Renal pelvis (tissue), 4 donors: ENCODE data around the gene PTPN3. TPM values are rescaled to one million over a fixed set of nuclear protein-coding genes. Genes with fewer than 3 reads are reported as not detected.

Source experiments
- DNase-seq: peaks from one replicate; pipeline ENCODE4 v3.0.0-alpha.2; 2013
- polyA plus RNA-seq, 3 donors: library from polyadenylated mRNA; unstranded; fragments of 120-200 nt; gene quantifications; one replicate each; pipeline ENCODE4 v1.2.1, GENCODE V29; 2013; ENCODE audit not compliant: insufficient read length in 3 of 3

The PTPN3 gene
- polyA plus RNA-seq, 3 donors: 44.8 to 66.0 (median 51.2) TPM

GRCh38 chr9:109478665-109479380 is 19.3 kb downstream of the PTPN3 start:
- no peak for DNase-seq

- no peak for DNase-seq
Measured at GRCh38 chr9:109478051-109478563, 20.0 kb downstream of the PTPN3 start.

GRCh38 chr9:109477258-109478050 is 20.7 kb downstream of the PTPN3 start:
- peak; percentile 88 for DNase-seq

- DNase-seq: no peak
Measured at GRCh38 chr9:109476642-109477257, 21.4 kb downstream of the PTPN3 start.

- DNase-seq: no peak
Measured at GRCh38 chr9:109475526-109475925, 22.6 kb downstream of the PTPN3 start.

GRCh38 chr9:109474944-109475343 is 23.2 kb downstream of the PTPN3 start:
- DNase-seq: no peak

- DNase-seq: no peak
Measured at GRCh38 chr9:109474170-109474569, 23.9 kb downstream of the PTPN3 start.

GRCh38 chr9:109473329-109473728 is 24.8 kb downstream of the PTPN3 start:
- DNase-seq: no peak

- no peak for DNase-seq
Measured at GRCh38 chr9:109471475-109472393, 26.4 kb downstream of the PTPN3 start.

GRCh38 chr9:109469646-109470358 is 28.3 kb downstream of the PTPN3 start:
- DNase-seq: peak; percentile 73

- no peak for DNase-seq
Measured at GRCh38 chr9:109468927-109469326, 29.2 kb downstream of the PTPN3 start.

GRCh38 chr9:109467936-109468335 is 30.2 kb downstream of the PTPN3 start:
- DNase-seq: no peak

GRCh38 chr9:109466623-109467590 is 31.2 kb downstream of the PTPN3 start:
- DNase-seq: no peak

- DNase-seq: no peak
Measured at GRCh38 chr9:109463924-109464625, 34.0 kb downstream of the PTPN3 start.

- no peak for DNase-seq
Measured at GRCh38 chr9:109460576-109460975, 37.5 kb downstream of the PTPN3 start.

- DNase-seq: no peak
Measured at GRCh38 chr9:109459423-109459822, 38.7 kb downstream of the PTPN3 start.

- no peak for DNase-seq
Measured at GRCh38 chr9:109458453-109459211, 39.5 kb downstream of the PTPN3 start.

GRCh38 chr9:109456811-109457210 is 41.3 kb downstream of the PTPN3 start:
- no peak for DNase-seq
